Coronary artery (tissue), 2 donors: ENCODE data around the gene MS4A7.
A peak's percentile ranks its signal among the peaks of the same experiment; 100 is the strongest.
"Not testable (repeated sequence)": the region's sequence is repeated elsewhere in the genome, so short reads cannot be mapped to it uniquely, and the experiment has no call there.

Experiments used
- DNase-seq: peaks from one replicate; pipeline ENCODE4 v3.0.0-alpha.2; 2017; ENCODE audit warnings: low spot score
- H3K27ac ChIP-seq, 2 donors: fragments of 200-600 bp; sonication (generic); one replicate each; pipeline ENCODE4 v1.5.1; 2016 to 2019
- H3K4me3 ChIP-seq: fragments of 200-600 bp; sonication (generic); 2 replicates; pipeline ENCODE4 v1.5.1; 2016; ENCODE audit warnings: mild to moderate bottlenecking, moderate library complexity
- CTCF ChIP-seq: fragments of 200-600 bp; sonication (generic); IDR thresholded peaks from one replicate; pipeline ENCODE4 v1.5.1; 2019; ENCODE audit warnings: antibody characterized with exemption

MS4A7 gene

DNA sequence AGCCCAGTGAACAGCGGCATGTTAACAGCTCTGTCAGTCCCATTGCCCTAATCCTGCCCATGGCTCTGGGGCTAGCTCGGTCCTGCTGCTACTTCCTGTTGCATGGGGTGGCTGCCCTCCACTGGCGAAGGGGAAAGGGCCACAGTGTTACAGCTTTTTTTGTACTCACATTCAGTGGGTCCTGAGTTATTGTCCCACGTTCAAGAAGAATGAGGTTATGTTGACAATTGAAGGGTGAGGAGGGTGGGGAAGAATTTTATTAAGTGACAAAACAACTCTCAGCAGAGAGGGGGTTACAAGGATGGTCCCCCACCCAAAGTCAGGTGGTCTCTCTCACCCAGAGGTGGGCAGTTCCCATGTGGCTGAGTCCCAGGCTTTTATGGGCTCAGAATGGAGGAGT, 17.7 kb upstream of the MS4A7 start:
- DNase-seq = no peak
- Histone ChIP-seq H3K27ac (no peak overlapping the region), H3K4me3 (no peak overlapping the region)
- TF ChIP-seq CTCF = no peak

- no peak overlapping the region for H3K27ac ChIP-seq
- TF ChIP-seq CTCF = no peak
- H3K4me3 ChIP-seq = no peak overlapping the region
- no peak for DNase-seq
Observed at GRCh38 chr11:60362241-60362640, 16.1 kb upstream of the MS4A7 start.

GRCh38 chr11:60363542-60364470, 14.5 kb upstream of the MS4A7 start:
- no peak for DNase-seq
- H3K4me3 ChIP-seq = no peak overlapping the region
- H3K27ac ChIP-seq = peak overlapping the region in 1 of 2 donors; percentile 64
- no peak for TF ChIP-seq CTCF

- DNase-seq, H3K4me3 ChIP-seq, H3K27ac ChIP-seq: not testable (repeated sequence)
Observed at GRCh38 chr11:60366262-60366904, 11.9 kb upstream of the MS4A7 start.

GRCh38 chr11:60367009-60367408, 11.3 kb upstream of the MS4A7 start:
- no peak for DNase-seq
- H3K27ac ChIP-seq = no peak overlapping the region
- no peak overlapping the region for H3K4me3 ChIP-seq
- TF ChIP-seq CTCF = no peak

- no peak for DNase-seq
- Histone ChIP-seq H3K4me3 (no peak overlapping the region), H3K27ac (no peak overlapping the region)
- TF ChIP-seq CTCF = no peak
Observed at GRCh38 chr11:60367896-60368295, 10.4 kb upstream of the MS4A7 start.

DNA sequence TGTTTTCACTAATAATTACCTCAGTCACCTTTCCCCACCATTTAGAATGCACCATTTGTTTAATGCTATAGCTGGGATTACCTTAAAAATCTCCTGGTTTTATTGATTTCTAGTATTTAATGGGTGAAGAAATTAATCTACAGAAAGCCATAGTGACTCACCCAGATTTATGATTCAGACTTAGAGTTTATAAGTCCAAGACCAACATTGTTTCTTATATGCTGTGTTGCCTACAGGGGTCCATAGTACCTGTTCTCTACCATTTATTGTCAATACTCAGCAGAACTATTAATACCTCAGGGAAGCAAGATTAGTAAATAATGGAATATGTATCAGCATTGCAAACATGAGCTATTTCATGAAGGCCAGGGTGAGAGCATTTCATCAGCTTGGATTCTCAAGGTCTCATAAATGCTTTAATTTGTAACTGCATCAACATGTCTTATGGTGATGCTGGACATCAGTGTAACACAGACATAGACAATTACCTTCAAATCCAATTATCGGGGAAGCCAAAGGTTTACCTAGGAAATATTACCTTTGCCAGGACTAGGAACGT, 8.0 kb upstream of the MS4A7 start:
- peak overlapping the region in 1 of 2 donors; percentile 28 for H3K27ac ChIP-seq
- no peak for TF ChIP-seq CTCF
- no peak for DNase-seq
- H3K4me3 ChIP-seq = no peak overlapping the region
